ENCODE measurements around the gene PARK7. TPM values are rescaled to one million over a fixed set of nuclear protein-coding genes. Genes with fewer than 3 reads are reported as not detected.

PARK7 gene
- total RNA-seq, 1 experiment from 2014 or later = 207 TPM

DNA sequence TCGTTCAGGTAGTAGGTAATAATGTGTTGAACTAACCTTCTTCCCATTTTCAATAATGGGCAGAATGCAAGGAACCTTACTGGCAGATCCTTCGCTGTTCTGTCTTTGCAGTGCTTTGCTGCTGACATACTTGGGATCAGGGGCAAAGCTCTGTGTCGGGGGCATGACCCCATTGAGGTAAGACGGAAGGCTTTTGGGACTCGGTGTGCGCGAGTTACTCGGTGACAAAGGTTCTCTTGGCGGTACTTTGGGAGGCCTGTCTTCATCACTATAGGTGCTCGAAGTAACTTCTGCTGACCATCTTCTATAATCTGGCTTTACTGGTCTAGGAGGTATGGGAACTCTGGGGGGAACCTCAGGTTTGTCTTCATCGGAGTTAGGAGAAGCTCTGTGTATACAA lies 51.9 kb downstream of the PARK7 start:
- intact Hi-C loops (cut with micrococcal nuclease; ENCODE audit: unreplicated experiment) = no loop called here
- Mint-ChIP-seq H3K4me1 (ENCODE audit: low read depth, unreplicated experiment) (peaks cover 58% of the 10 kb centered on the region), H3K27me3 (ENCODE audit: unreplicated experiment) (no peaks in the 10 kb centered on the region), H3K9me3 (ENCODE audit: low read depth, unreplicated experiment) (no peaks in the 10 kb centered on the region), H3K27ac (ENCODE audit: unreplicated experiment) (peak overlapping the region; percentile 71), H3K36me3 (ENCODE audit: insufficient read depth, unreplicated experiment) (peaks cover 96% of the 10 kb centered on the region), H3K4me3 (ENCODE audit: low read depth, unreplicated experiment) (peak overlapping the region; percentile 32)
- DNase-seq = no peak
- CTCF ChIA-PET = no interaction called here
- BruUV-seq (replicated peaks) = no TSS peak
- TF ChIP-seq, protein P1, sequence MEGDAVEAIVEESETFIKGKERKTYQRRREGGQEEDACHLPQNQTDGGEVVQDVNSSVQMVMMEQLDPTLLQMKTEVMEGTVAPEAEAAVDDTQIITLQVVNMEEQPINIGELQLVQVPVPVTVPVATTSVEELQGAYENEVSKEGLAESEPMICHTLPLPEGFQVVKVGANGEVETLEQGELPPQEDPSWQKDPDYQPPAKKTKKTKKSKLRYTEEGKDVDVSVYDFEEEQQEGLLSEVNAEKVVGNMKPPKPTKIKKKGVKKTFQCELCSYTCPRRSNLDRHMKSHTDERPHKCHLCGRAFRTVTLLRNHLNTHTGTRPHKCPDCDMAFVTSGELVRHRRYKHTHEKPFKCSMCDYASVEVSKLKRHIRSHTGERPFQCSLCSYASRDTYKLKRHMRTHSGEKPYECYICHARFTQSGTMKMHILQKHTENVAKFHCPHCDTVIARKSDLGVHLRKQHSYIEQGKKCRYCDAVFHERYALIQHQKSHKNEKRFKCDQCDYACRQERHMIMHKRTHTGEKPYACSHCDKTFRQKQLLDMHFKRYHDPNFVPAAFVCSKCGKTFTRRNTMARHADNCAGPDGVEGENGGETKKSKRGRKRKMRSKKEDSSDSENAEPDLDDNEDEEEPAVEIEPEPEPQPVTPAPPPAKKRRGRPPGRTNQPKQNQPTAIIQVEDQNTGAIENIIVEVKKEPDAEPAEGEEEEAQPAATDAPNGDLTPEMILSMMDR (IDR thresholded peaks at IDR 0.05; ENCODE audit: unreplicated experiment) = no peak

DNA sequence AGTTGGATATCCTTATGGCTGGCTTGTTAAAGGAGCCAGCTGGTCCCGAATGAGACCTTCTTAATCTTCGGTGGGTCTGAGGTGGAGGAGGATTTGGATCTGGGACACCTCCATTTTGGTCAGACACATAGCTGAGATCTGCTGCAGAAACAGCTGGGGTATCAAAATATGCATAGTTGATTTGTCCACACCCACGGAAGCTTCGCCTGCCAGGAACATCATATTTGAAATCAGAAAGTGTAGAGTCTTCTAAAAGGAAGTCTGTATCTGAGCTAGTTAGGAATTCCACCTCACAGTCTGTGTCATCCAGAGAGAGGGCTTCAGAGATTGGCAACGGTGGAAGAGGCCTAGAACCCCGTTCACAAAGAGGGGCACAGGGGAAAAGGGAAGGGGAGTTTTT lies 52.3 kb downstream of the PARK7 start:
- Mint-ChIP-seq H3K4me1 (ENCODE audit: low read depth, unreplicated experiment) (peaks cover 62% of the 10 kb centered on the region), H3K9me3 (ENCODE audit: low read depth, unreplicated experiment) (no peaks in the 10 kb centered on the region), H3K4me3 (ENCODE audit: low read depth, unreplicated experiment) (peak overlapping the region; percentile 32), H3K27me3 (ENCODE audit: unreplicated experiment) (no peaks in the 10 kb centered on the region), H3K27ac (ENCODE audit: unreplicated experiment) (peak overlapping the region; percentile 71), H3K36me3 (ENCODE audit: insufficient read depth, unreplicated experiment) (peaks cover 96% of the 10 kb centered on the region)
- CTCF ChIA-PET = interaction anchor here (1.6 kb wide), 1 partner anchor 8 kb away, joined by 4 read pairs; no protein-coding TSS in a partner anchor
- no TSS peak for BruUV-seq (replicated peaks)
- DNase-seq = no peak
- TF ChIP-seq, protein P1 (IDR thresholded peaks at IDR 0.05; ENCODE audit: unreplicated experiment) = no peak
- intact Hi-C loops (cut with micrococcal nuclease; ENCODE audit: unreplicated experiment) = no loop called here

DNA sequence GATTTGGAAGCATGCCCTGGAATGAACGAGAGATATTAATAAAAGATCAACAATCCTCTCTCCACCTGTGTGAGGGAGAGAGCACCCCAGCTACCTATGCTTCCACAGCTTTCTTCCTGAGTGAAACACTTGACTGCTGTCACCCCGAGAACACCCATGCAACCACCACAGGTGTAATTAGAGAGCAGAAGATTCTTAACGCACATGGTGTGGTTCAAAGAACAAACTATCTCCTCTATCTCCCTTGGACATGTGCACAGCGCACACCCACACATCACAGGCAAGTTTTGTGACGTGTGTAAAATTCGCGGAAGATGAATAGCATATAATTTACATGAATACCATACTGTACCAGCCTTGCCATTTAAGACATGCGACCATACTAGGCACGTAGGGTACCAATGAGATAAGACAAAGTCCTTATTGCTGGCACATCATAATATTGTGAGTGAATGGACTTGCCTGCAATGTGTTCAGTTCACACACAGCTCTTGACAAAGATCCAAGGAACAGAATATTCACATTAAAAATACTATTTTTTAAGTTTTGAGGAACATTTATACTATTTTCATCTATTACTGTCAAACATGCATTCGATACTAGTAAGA lies 53.0 kb downstream of the PARK7 start:
- no peak for DNase-seq
- H3K4me1 Mint-ChIP-seq (ENCODE audit: low read depth, unreplicated experiment) = peaks cover 67% of the 10 kb centered on the region
- H3K27me3 Mint-ChIP-seq (ENCODE audit: unreplicated experiment) = no peaks in the 10 kb centered on the region
- CTCF ChIA-PET = interaction anchor here (0.7 to 2.9 kb wide), 6 partner anchors 8 to 300 kb away, joined by 3 to 25 read pairs (median 4); no protein-coding TSS in a partner anchor
- peak overlapping the region; percentile 57 for H3K4me3 Mint-ChIP-seq (ENCODE audit: low read depth, unreplicated experiment)
- intact Hi-C loops (cut with micrococcal nuclease; ENCODE audit: unreplicated experiment) = no loop called here
- no peaks in the 10 kb centered on the region for H3K9me3 Mint-ChIP-seq (ENCODE audit: low read depth, unreplicated experiment)
- H3K36me3 Mint-ChIP-seq (ENCODE audit: insufficient read depth, unreplicated experiment) = peaks cover 96% of the 10 kb centered on the region
- H3K27ac Mint-ChIP-seq (ENCODE audit: unreplicated experiment) = peak overlapping the region; percentile 71
- no TSS peak for BruUV-seq (replicated peaks)
- TF ChIP-seq, protein P1 (IDR thresholded peaks at IDR 0.05; ENCODE audit: unreplicated experiment) = no peak

DNA sequence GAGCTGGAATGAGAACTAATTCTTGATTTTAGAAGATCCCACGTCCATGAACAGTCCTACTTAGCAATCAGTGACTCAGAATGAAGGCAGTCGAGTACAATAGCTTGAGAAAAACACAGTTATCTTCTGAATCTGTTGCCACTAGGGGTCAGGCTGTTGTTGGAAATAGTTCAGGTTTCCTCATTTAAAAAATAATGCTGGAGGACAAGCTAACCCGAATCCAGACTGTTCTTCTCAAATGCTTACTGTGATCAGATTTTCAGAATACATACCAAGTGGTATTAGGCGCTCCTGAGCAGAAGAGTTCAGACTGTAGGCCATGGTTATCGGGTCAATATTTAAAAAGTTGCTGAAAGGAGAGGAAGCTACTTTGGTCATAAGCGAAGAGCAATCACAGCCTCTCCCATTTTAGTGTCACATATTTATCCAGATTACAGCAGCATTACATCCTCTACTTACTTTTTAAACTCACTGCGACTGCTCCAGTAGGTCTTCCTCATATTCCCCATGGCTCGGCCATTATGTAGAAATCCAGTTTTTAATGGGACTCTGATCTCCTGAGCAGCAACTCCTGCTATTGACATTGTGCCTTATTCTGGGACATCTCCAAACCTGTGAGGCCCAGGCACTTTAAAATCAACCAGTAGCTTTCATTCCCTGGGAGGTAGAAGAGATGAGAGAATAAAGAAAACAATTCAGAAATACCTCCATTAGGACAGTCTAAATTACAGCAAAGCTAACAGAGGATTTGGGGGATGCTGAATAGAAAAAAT lies 53.7 kb downstream of the PARK7 start:
- intact Hi-C loops (cut with micrococcal nuclease; ENCODE audit: unreplicated experiment) = no loop called here
- DNase-seq = peak; percentile 45
- H3K27ac Mint-ChIP-seq (ENCODE audit: unreplicated experiment) = peak overlapping the region; percentile 71
- peaks cover 62% of the 10 kb centered on the region for H3K4me1 Mint-ChIP-seq (ENCODE audit: low read depth, unreplicated experiment)
- TF ChIP-seq, protein P1 (IDR thresholded peaks at IDR 0.05; ENCODE audit: unreplicated experiment) = peak; percentile 46
- BruUV-seq (replicated peaks) = no TSS peak
- H3K36me3 Mint-ChIP-seq (ENCODE audit: insufficient read depth, unreplicated experiment) = peaks cover 96% of the 10 kb centered on the region
- H3K4me3 Mint-ChIP-seq (ENCODE audit: low read depth, unreplicated experiment) = peak overlapping the region; percentile 57
- H3K9me3 Mint-ChIP-seq (ENCODE audit: low read depth, unreplicated experiment) = no peaks in the 10 kb centered on the region
- CTCF ChIA-PET = interaction anchor here (0.6 to 2.9 kb wide), 9 partner anchors 9 to 333 kb away, joined by 3 to 25 read pairs (median 3); no protein-coding TSS in a partner anchor
- H3K27me3 Mint-ChIP-seq (ENCODE audit: unreplicated experiment) = no peaks in the 10 kb centered on the region

Measured in Calu3 (cell line).